GM04503 (cell line): ENCODE data around the gene VPREB3.
A peak's percentile ranks its signal among the peaks of the same experiment; 100 is the strongest.
"Not testable (repeated sequence)": the region's sequence is repeated elsewhere in the genome, so short reads cannot be mapped to it uniquely, and the experiment has no call there.

Experiments used
- DNase-seq: peaks from one replicate; pipeline ENCODE4 v3.0.0-alpha.2; 2012; ENCODE audit warnings: low read depth

The VPREB3 gene

GRCh38 chr22:23742505-23743264 lies 11.5 kb downstream of the VPREB3 start:
- no peak for DNase-seq

- no peak for DNase-seq
Observed at GRCh38 chr22:23737696-23738095, 16.5 kb downstream of the VPREB3 start.

- DNase-seq = not testable (repeated sequence)
Observed at GRCh38 chr22:23728108-23728507, 26.1 kb downstream of the VPREB3 start.

- DNase-seq = no peak
Observed at GRCh38 chr22:23722724-23723123, 31.5 kb downstream of the VPREB3 start.

GRCh38 chr22:23722160-23722559 lies 32.1 kb downstream of the VPREB3 start:
- DNase-seq = no peak

GRCh38 chr22:23720855-23721254 lies 33.4 kb downstream of the VPREB3 start:
- no peak for DNase-seq

- no peak for DNase-seq
Observed at GRCh38 chr22:23718371-23719165, 35.7 kb downstream of the VPREB3 start.

- peak; percentile 31 for DNase-seq
Observed at GRCh38 chr22:23716811-23717801, 37.1 kb downstream of the VPREB3 start.

GRCh38 chr22:23715806-23716375 lies 38.3 kb downstream of the VPREB3 start:
- DNase-seq = no peak

- DNase-seq = no peak
Observed at GRCh38 chr22:23714596-23715578, 39.3 kb downstream of the VPREB3 start.

- no peak for DNase-seq
Observed at GRCh38 chr22:23713696-23714595, 40.3 kb downstream of the VPREB3 start.

- DNase-seq = no peak
Observed at GRCh38 chr22:23712256-23712655, 42.0 kb downstream of the VPREB3 start.

- peak; percentile 51 for DNase-seq
Observed at GRCh38 chr22:23709107-23709506, 45.1 kb downstream of the VPREB3 start.

GRCh38 chr22:23708270-23708669 lies 46.0 kb downstream of the VPREB3 start:
- DNase-seq = no peak

- no peak for DNase-seq
Observed at GRCh38 chr22:23705358-23705757, 48.9 kb downstream of the VPREB3 start.

- DNase-seq = no peak
Observed at GRCh38 chr22:23704829-23705228, 49.4 kb downstream of the VPREB3 start.

- DNase-seq = no peak
Observed at GRCh38 chr22:23704062-23704461, 50.2 kb downstream of the VPREB3 start.
